WI38 (cell line): ENCODE data around the gene SLC7A14.

ENCODE experiments used
- H3K4me3 ChIP-seq: 2 replicates; pipeline ENCODE4 v1.5.1; 2011; ENCODE audit warnings: low read depth, mild to moderate bottlenecking, control low read depth, low read length
- TF ChIP-seq, protein P1 (sequence below): IDR thresholded peaks from 2 replicates; pipeline ENCODE4 v1.5.1; 2012; ENCODE audit warnings: low read depth, mild to moderate bottlenecking, control low read depth, low read length

Gene SLC7A14

DNA sequence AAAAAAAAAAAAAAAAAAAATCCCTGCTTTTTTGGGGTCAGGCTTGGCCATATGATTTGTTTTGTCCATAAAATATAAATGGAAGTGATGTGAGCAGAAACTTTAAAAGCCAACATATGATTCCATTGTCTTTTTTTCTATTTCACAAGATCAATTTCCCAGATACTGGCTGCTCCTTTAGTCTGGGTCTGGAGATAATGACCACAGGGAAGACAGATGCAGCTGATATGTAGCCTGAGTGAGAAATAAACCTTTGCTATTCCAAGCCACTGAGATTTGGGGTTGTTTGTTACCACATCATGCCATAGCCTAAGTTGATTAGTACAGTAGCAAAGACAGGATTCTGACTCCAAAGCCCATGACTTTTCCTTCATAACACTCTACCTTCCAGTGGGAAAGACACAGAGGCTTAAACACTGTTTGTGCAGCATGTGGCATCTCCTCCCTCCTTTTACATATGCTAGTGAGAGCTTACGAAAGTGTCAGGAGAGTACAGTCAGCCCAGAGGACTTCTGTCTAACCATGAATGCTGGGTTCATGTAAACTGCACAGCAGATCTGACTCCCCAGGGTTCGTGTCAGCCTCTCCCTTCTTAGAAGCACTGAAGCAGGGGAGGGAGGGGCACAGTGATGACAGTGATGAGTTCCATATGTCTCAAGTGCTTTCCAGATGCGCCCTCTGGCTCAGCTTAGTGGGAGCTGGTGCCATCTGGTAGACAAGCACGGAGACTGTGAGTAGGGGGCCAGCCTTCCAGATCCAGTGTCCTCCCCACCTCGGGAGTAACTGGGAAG is 36.7 kb upstream of the SLC7A14 start:
- TF ChIP-seq, protein P1, sequence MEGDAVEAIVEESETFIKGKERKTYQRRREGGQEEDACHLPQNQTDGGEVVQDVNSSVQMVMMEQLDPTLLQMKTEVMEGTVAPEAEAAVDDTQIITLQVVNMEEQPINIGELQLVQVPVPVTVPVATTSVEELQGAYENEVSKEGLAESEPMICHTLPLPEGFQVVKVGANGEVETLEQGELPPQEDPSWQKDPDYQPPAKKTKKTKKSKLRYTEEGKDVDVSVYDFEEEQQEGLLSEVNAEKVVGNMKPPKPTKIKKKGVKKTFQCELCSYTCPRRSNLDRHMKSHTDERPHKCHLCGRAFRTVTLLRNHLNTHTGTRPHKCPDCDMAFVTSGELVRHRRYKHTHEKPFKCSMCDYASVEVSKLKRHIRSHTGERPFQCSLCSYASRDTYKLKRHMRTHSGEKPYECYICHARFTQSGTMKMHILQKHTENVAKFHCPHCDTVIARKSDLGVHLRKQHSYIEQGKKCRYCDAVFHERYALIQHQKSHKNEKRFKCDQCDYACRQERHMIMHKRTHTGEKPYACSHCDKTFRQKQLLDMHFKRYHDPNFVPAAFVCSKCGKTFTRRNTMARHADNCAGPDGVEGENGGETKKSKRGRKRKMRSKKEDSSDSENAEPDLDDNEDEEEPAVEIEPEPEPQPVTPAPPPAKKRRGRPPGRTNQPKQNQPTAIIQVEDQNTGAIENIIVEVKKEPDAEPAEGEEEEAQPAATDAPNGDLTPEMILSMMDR = no peak
- H3K4me3 ChIP-seq = no peak overlapping the region

GRCh38 chr3:170621256-170621655 is 35.4 kb upstream of the SLC7A14 start:
- H3K4me3 ChIP-seq = no peak overlapping the region
- TF ChIP-seq, protein P1 = no peak

DNA sequence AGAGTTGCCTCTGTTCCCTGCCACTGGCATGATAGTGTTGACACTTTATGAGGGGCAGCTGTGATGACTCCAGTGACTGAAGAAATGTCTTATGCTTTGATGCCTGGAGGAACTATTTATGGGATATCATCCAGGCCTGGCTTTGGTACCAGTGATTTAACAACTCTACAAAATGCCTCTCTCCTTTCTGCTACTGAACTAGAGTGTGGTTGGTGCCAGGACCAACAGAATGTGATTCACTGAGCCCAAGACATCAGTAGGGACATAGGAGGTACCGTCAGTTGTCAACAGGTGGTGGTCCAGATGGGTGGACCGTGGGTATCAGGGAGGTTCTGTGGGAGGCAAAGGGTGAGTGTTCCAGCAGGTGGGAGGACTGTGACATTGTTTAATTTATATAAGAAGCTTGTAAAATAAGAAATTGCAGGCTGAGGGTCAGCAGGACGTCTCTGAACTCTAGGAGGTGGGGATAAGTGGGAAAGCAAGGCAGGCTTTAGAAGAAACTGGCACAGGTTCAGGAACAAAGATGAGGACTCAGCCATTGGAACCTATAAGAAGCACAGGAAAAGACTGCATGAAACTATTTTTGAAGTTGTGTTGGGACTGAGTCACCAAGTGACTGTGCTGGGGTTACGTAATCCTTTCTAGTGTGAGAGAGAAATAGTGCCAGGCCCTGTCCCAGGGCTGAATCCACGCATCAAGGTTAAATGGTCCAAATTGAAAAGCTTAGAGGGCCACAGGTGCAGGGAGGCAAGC is 28.5 kb upstream of the SLC7A14 start:
- TF ChIP-seq, protein P1 = no peak
- no peak overlapping the region for H3K4me3 ChIP-seq

DNA sequence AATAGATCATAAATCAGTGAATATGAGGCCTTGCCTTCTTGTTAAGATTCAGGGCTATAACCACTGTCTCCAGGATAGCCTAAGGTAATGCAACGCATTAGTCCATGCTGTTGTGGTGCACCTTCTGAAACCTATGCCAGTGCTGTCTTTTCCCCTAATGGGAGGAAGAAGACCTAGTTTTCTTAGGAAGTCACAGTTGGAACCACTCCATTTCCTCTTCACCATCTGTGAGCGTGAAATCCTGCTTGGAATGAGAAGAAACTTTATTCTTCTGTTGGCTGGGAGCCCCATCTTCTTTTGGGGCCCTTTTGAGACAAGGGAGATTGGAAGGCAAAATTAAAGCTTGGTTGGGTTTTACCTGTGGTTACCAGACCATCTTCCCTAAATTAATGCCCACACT is 25.9 kb upstream of the SLC7A14 start:
- no peak overlapping the region for H3K4me3 ChIP-seq
- TF ChIP-seq, protein P1 = no peak

DNA sequence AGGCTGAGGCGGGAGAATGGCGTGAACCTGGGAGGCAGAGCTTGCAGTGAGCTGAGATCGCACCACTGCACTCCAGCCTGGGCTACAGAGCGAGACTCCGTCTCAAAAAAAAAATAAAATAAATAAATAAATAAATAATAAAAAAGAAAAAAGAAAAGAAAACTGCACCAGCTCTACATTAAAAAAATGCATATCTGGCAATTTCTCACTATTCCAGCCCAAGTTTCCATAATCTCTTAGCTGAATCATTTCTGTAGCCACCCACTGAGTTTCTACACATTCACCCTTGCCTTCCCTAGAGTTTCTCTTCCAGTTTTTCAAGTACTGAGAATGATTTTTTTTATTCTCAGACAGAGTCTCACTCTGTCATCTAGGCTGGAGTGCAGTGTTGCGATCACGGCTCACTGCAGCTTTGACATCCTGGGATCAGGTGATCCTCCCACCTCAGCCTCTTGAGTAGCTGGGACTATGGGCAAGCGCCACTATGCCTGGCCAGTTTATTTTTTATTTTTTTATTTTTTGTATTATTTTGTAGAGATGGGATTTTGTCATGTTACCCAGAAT is 24.5 kb upstream of the SLC7A14 start:
- TF ChIP-seq, protein P1 = no peak
- no peak overlapping the region for H3K4me3 ChIP-seq

DNA sequence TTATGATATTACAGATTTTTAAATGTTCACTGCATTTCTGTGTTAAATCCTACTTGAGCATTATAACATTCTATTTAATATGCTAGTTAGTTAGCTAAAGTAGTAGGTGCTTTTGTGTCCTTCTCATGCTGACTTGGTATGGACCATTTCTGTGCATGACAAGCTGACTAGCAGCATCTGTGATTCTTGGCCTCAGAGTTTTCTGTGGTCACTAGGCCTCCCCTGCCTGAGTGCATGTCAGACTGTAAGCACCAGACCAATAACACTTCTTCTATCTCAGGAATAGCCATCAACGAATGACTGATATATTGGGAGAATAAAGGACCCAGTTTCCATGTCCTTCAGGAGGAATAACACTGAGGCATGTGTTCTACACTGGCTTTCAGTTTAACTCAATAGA is 22.6 kb upstream of the SLC7A14 start:
- TF ChIP-seq, protein P1 = no peak
- no peak overlapping the region for H3K4me3 ChIP-seq

- TF ChIP-seq, protein P1 = no peak
- H3K4me3 ChIP-seq = no peak overlapping the region
Observed at GRCh38 chr3:170606675-170607074, 20.8 kb upstream of the SLC7A14 start.
